Prostate gland (tissue), 2 donors: Measurements from ENCODE around the gene IL2RA. TPM values are rescaled to one million over a fixed set of nuclear protein-coding genes. Genes with fewer than 3 reads are reported as not detected.

ENCODE experiments used
- DNase-seq: peaks from one replicate; pipeline ENCODE4 v3.0.0-alpha.2; 2019; ENCODE audit warnings: low spot score
- H3K27ac ChIP-seq, 2 donors: fragments of 200-600 bp; sonication (generic); 2 replicates each; pipeline ENCODE4 v1.5.1; 2017 to 2019
- H3K27me3 ChIP-seq: fragments of 200-600 bp; sonication (generic); replicated peaks from 2 replicates; pipeline ENCODE4 v1.5.1; 2019; ENCODE audit not compliant: insufficient read depth
- H3K36me3 ChIP-seq, 2 donors: fragments of 200-600 bp; sonication (generic); 1 replicate in 1 of 2; 2 replicates in 1 of 2; pipeline versions ENCODE4 v1.5.1 to v1.8.1; 2017 to 2019
- H3K4me1 ChIP-seq: fragments of 200-600 bp; sonication (generic); replicated peaks from 2 replicates; pipeline ENCODE4 v1.5.1; 2019
- H3K4me3 ChIP-seq, 2 donors: fragments of 200-600 bp; sonication (generic); 2 replicates each; pipeline ENCODE4 v1.5.1; 2017 to 2019
- H3K9me3 ChIP-seq: fragments of 200-600 bp; sonication (generic); 2 replicates; pipeline ENCODE4 v1.5.1; 2017
- CTCF ChIP-seq, 4 experiments: fragments of 200-600 bp in 2 of 4; fragments of 450-650 bp in 2 of 4; sonication (generic) in 2 of 4; IDR thresholded peaks; 1 replicate in 3 of 4; 2 replicates in 1 of 4; pipeline ENCODE4 v1.5.1; 2016 to 2019; ENCODE audit warnings: antibody characterized with exemption in 4 of 4, mild to moderate bottlenecking in 2 of 4, moderate library complexity in 2 of 4
- POLR2A ChIP-seq: fragments of 450-650 bp; IDR thresholded peaks from one replicate; pipeline ENCODE4 v1.6.1; 2016; ENCODE audit warnings: antibody characterized with exemption, mild to moderate bottlenecking
- POLR2AphosphoS5 ChIP-seq: sonication (generic); formaldehyde crosslinking; IDR thresholded peaks from one replicate; pipeline ENCODE4 v1.6.1; 2017; ENCODE audit warnings: antibody characterized with exemption
- WGBS: methylation state at CpG from one replicate; pipeline ENCODE4 v1.1.5; 2018; 5-methylcytosine and 5-hydroxymethylcytosine counted together
- intact Hi-C: fragments of 100-400 bp; cut with DNase I; formaldehyde crosslinking; loops from one replicate; pipeline ENCODE4 v1.14.2; 2022
- total RNA-seq, 2 donors: library from RNA; depleted of rRNA; stranded (reverse); fragments of >200 nt; gene quantifications; one replicate each; pipeline ENCODE4 v1.1.0, GENCODE V29; 2016

IL2RA gene
- total RNA-seq, 2 donors from 2014 or later, result 1.9 TPM; not detected in 1

- WGBS, result 80% methylated on average over 1 of the region's 1 CpG
These were observed 27.8 kb downstream of the IL2RA start for GRCh38 chr10:6034371-6034770.

GRCh38 chr10:6033954-6034353, 28.2 kb downstream of the IL2RA start:
- TF ChIP-seq CTCF (IDR thresholded peaks at IDR 0.05) (no peak), POLR2AphosphoS5 (no peak), POLR2A (no peak)
- Histone ChIP-seq H3K27ac (no peak overlapping the region), H3K27me3 (no peaks in the 10 kb centered on the region), H3K36me3 (no peaks in the 10 kb centered on the region), H3K9me3 (no peaks in the 10 kb centered on the region), H3K4me3 (no peak overlapping the region), H3K4me1 (no peaks in the 10 kb centered on the region)
- 41% methylated on average over 3 of the region's 3 CpGs for WGBS
- intact Hi-C loops, result no loop called here
- DNase-seq, result no peak

More at GRCh38 chr10:6034371-6034770, 27.8 kb downstream of the IL2RA start:
- Histone ChIP-seq H3K9me3 (no peaks in the 10 kb centered on the region), H3K4me3 (no peak overlapping the region), H3K36me3 (no peaks in the 10 kb centered on the region), H3K27ac (no peak overlapping the region), H3K4me1 (no peaks in the 10 kb centered on the region), H3K27me3 (no peaks in the 10 kb centered on the region)
- no peak for DNase-seq
- TF ChIP-seq CTCF (IDR thresholded peaks at IDR 0.05), result no peak
- TF ChIP-seq POLR2A, result no peak
- no peak for TF ChIP-seq POLR2AphosphoS5
- intact Hi-C loops, result no loop called here

GRCh38 chr10:6030940-6031339, 31.2 kb downstream of the IL2RA start:
- TF ChIP-seq CTCF (IDR thresholded peaks at IDR 0.05) (no peak), POLR2AphosphoS5 (no peak), POLR2A (no peak)
- no peak overlapping the region for H3K4me3 ChIP-seq
- intact Hi-C loops, result no loop called here
- H3K36me3 ChIP-seq, result no peaks in the 10 kb centered on the region
- DNase-seq, result no peak
- no peaks in the 10 kb centered on the region for H3K27me3 ChIP-seq
- no peaks in the 10 kb centered on the region for H3K9me3 ChIP-seq
- no peaks in the 10 kb centered on the region for H3K4me1 ChIP-seq
- no peak overlapping the region for H3K27ac ChIP-seq

- Histone ChIP-seq H3K27me3 (no peaks in the 10 kb centered on the region), H3K4me1 (no peaks in the 10 kb centered on the region), H3K27ac (no peak overlapping the region), H3K9me3 (no peaks in the 10 kb centered on the region), H3K36me3 (no peaks in the 10 kb centered on the region), H3K4me3 (no peak overlapping the region)
- no peak for TF ChIP-seq POLR2A
- no peak for TF ChIP-seq POLR2AphosphoS5
- TF ChIP-seq CTCF (IDR thresholded peaks at IDR 0.05), result no peak
- 94% methylated on average over 7 of the region's 7 CpGs for WGBS
- DNase-seq, result no peak
- intact Hi-C loops, result no loop called here
These were observed 31.9 kb downstream of the IL2RA start for GRCh38 chr10:6030217-6030616.

GRCh38 chr10:6027929-6028328, 34.2 kb downstream of the IL2RA start:
- no peak overlapping the region for H3K27ac ChIP-seq
- no peaks in the 10 kb centered on the region for H3K36me3 ChIP-seq
- DNase-seq, result no peak
- H3K9me3 ChIP-seq, result no peaks in the 10 kb centered on the region
- intact Hi-C loops, result no loop called here
- TF ChIP-seq CTCF (IDR thresholded peaks at IDR 0.05) (no peak), POLR2AphosphoS5 (no peak), POLR2A (no peak)
- H3K4me3 ChIP-seq, result no peak overlapping the region
- 76% methylated on average over 6 of the region's 6 CpGs for WGBS
- H3K4me1 ChIP-seq, result peaks cover 5% of the 10 kb centered on the region
- H3K27me3 ChIP-seq, result no peaks in the 10 kb centered on the region
